Stimulated activated CD8-positive, alpha-beta memory T cell treated with anti-CD3 and anti-CD28 coated beads, Interleukin-7, amount 100 ng/mL, for 1 hour (primary cell): ENCODE data around the gene RPS6KL1.

Source experiments
- DNase-seq, 2 donors: peaks; one replicate each; pipeline ENCODE4 v3.0.0-alpha.2; 2020; ENCODE audit warnings: low read depth in 2 of 2

Gene RPS6KL1

GRCh38 chr14:74888164-74889158, 34.6 kb downstream of the RPS6KL1 start:
- DNase-seq: no peak

GRCh38 chr14:74886001-74886400, 37.1 kb downstream of the RPS6KL1 start:
- DNase-seq: no peak

GRCh38 chr14:74882103-74882920, 40.7 kb downstream of the RPS6KL1 start:
- DNase-seq: no peak

GRCh38 chr14:74881431-74882102, 41.5 kb downstream of the RPS6KL1 start, which contains the start of gene DLST:
DLST (plus strand) TSS chr14:74881916; CDS start chr14:74881954, 38 bp downstream.
- peak; percentile 69 to 73 for DNase-seq

- DNase-seq: no peak
Observed at GRCh38 chr14:74879427-74880182, 43.5 kb downstream of the RPS6KL1 start.

- DNase-seq: no peak
Observed at GRCh38 chr14:74875941-74876913, 46.8 kb downstream of the RPS6KL1 start, which contains the start of gene PROX2. PROX2 (minus strand) TSS chr14:74876145; CDS start chr14:74863834, 12,311 bp downstream.

GRCh38 chr14:74875204-74875603, 47.9 kb downstream of the RPS6KL1 start:
- DNase-seq: no peak

GRCh38 chr14:74871819-74872218, 51.2 kb downstream of the RPS6KL1 start:
- DNase-seq: no peak

GRCh38 chr14:74868739-74869138, 54.3 kb downstream of the RPS6KL1 start:
- no peak for DNase-seq

GRCh38 chr14:74867673-74868072, 55.4 kb downstream of the RPS6KL1 start:
- peak; percentile 27 to 38 for DNase-seq

- no peak for DNase-seq
Observed at GRCh38 chr14:74866708-74867389, 56.2 kb downstream of the RPS6KL1 start.

- DNase-seq: no peak
Observed at GRCh38 chr14:74865156-74865555, 57.9 kb downstream of the RPS6KL1 start.

GRCh38 chr14:74864198-74864597, 58.9 kb downstream of the RPS6KL1 start:
- no peak for DNase-seq

GRCh38 chr14:74863274-74863673, 59.8 kb downstream of the RPS6KL1 start:
- DNase-seq: no peak

GRCh38 chr14:74861734-74862090, 61.3 kb downstream of the RPS6KL1 start:
- DNase-seq: no peak

- peak; percentile 81 to 98 for DNase-seq
Observed at GRCh38 chr14:74860899-74861733, 61.9 kb downstream of the RPS6KL1 start.

- no peak for DNase-seq
Observed at GRCh38 chr14:74859757-74860552, 63.1 kb downstream of the RPS6KL1 start.
